GM18517 (cell line): Measurements from ENCODE around the gene LITAFD.
A peak's percentile ranks its signal among the peaks of the same experiment; 100 is the strongest.
"Not testable (repeated sequence)": the region's sequence is repeated elsewhere in the genome, so short reads cannot be mapped to it uniquely, and the experiment has no call there.

ENCODE experiments used
- ATAC-seq: cut with Tn5 transposase; IDR thresholded peaks from one replicate; pipeline ENCODE4 v1.9.1; 2021; ENCODE audit warnings: mild to moderate bottlenecking, moderate library complexity; ENCODE audit not compliant: unreplicated experiment

LITAFD gene

DNA sequence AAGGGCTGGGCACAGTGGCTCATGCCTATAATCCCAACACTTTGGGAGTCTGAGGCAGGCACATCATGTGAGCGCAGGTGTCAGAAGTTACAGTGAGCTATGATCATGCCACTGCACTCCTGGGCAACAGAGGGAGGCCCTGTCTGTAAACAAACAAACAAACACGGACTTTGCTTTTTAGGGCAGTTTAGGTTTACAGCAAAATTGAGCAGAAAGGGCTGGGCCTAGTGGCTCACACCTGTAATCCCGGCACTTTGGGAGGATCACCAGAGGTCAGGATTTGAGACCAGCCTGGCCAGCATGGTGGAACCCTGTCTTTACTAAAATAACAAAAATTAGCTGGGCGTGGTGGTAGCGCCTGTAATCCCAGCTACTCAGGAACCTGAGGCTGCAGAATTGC lies 10.1 kb upstream of the LITAFD start:
- no peak for ATAC-seq

- ATAC-seq = no peak
Measured at GRCh38 chr16:8872967-8873865, 8.9 kb upstream of the LITAFD start.

DNA sequence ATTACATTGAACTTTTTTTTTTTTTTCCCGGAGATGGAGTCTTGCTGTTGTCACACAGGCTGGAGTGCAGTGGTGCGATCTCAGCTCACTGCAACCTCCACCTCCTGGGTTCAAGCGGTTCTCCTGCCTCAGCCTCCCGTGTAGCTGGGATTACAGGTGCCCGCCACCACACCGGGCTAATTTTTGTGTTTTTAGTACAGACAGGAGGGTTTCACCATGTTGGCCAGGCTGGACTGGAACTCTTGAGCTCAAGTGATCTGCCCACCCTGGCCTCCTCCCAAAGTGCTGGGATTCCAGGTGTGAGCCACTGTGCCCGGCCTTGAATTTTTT lies 8.3 kb upstream of the LITAFD start:
- not testable (repeated sequence) for ATAC-seq

- ATAC-seq = no peak
Measured at GRCh38 chr16:8874388-8874787, 7.8 kb upstream of the LITAFD start.

DNA sequence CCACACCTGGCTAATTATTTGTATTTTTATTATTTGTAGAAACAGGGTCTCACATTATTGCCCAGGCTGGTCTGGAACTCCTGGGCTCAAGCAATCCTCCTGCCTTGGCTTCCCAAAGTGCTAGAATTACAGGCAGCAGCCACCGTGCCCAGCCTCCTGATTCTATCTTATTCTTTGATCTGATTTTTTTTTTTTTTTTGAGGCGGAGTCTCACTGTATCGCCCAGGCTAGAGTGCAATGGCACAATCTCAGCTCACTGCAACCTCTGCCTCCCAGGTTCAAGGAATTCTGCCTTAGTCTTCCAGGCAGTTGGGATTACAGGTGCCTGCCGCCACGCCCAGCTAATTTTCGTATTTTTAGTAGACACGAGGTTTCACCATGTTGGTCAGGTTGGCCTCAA lies 6.8 kb upstream of the LITAFD start:
- ATAC-seq = not testable (repeated sequence)

- ATAC-seq = no peak
Measured at GRCh38 chr16:8877894-8878522, 4.1 kb upstream of the LITAFD start.

- no peak for ATAC-seq
Measured at GRCh38 chr16:8878523-8878911, 3.6 kb upstream of the LITAFD start.

GRCh38 chr16:8880839-8881510 lies 1.2 kb upstream of the LITAFD start:
- ATAC-seq = no peak

- no peak for ATAC-seq
Measured at GRCh38 chr16:8882725-8883377, 700 bp downstream of the LITAFD start.

DNA sequence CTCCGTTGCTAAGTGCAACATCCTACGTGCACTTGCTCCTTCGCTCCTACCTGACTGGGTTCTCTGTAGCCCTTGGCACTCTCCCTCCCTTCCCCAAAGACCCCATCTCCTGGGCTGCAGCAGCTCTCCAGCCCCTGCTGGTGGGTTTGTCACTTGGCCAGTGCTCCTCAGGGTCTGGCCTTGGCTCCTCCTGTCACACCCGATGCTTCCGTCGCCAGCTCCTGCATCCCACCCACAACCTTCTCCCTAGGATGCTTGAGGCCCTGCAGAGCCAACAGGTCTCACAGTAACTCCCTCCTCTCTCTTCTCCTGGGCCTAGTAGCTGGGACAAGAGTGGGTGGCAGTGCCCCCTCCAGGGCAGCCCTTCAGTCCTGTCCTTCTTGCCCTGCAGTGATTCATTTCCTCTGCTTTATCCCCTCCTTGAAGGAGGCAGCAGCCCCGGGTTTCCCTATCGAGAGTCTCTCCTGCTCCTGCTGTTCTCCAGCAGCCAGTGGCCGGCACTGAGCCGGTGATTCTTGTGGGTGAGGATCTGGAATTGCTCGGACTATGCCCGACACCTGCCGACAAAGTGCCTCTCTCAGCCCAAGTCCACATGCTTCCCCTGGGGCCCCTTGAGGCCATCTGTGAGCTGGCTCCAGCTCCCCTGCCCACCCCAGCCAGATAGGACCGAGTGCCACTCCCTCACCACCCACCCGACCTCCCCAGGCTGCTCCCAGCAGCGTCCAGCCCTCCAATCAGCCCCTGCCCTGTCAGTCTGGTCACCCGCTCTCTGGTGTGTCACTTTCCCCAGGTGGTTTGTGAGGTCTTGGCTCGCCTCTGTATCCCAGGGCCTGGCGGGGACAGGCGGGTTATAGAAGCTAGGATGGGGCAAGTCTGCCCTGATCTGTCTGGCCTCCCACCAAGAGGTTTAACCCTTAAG lies 3.8 kb downstream of the LITAFD start:
- ATAC-seq = no peak

- no peak for ATAC-seq
Measured at GRCh38 chr16:8886593-8887430, 4.7 kb downstream of the LITAFD start.

- ATAC-seq = no peak
Measured at GRCh38 chr16:8887431-8887765, 5.2 kb downstream of the LITAFD start.

DNA sequence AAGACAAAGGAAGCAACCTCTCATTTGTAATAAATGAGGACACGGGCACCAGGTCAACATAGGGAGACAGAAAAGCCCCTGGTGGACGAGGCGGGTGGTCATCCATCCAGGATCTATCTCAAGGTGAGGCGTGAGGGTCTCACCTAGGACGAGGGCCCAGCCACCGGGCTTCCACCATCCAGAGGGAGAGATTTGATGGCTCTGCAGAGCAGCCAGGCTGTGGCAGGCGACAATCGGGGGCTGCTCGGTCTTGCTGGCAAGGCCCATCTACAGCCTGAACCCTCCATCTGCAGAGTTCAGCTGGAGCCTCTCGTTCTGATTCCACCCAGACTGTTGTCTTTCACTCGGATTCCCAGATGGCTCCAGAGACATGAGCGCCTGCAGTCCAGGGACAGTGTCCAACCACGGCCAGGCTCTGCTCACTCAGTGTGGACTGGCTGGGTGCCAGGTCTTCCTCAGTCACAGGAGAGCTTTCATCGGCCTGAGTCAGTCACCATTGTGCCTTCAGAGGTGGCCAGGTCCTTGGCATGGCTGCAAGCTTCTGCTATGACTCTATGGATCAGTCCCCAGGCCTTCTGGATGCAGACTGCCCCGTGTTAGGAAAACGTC lies 5.9 kb downstream of the LITAFD start:
- no peak for ATAC-seq

- ATAC-seq = no peak
Measured at GRCh38 chr16:8888951-8889892, 7.1 kb downstream of the LITAFD start.

DNA sequence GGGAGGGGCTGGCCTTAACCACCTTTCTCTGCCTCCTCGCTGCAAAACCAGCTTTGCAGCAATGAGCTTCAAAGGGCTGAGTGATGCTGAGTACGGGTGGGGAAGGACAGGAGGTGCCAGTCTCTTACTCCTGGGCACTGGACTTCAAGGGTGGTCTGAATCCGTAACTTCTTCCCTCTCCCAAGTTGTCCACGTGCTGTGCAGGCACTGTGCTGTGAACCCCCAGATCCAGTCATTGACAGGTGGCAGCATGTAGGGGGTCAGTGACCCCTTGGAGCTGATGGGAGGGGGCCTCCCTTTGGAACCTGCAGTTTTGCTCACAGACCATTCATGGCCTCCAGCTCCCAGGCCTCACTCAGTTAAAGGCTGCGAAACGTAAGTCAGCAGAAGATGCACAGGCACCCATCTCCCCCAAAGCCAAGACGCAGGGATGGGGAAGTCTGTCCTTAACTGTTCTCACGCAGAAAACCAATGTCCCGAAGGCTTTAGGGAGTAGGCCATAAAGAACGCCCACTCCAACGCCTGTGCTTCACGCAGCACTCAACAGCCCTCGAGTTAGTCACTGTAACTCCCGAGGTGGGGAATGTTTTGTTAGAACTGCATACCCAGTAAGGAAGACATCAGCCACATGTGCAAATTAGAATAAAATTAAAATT lies 7.9 kb downstream of the LITAFD start:
- ATAC-seq = no peak

- ATAC-seq = no peak
Measured at GRCh38 chr16:8890549-8890921, 8.4 kb downstream of the LITAFD start.

- ATAC-seq = peak; percentile 23
Measured at GRCh38 chr16:8892101-8892575, 10.0 kb downstream of the LITAFD start.

- no peak for ATAC-seq
Measured at GRCh38 chr16:8893426-8893825, 11.3 kb downstream of the LITAFD start.
